ENCODE measurements around the gene C2orf76.
"Not testable (repeated sequence)": the region's sequence is repeated elsewhere in the genome, so short reads cannot be mapped to it uniquely, and the experiment has no call there.

The C2orf76 gene

GRCh38 chr2:119377294-119377992 lies 10.8 kb upstream of the C2orf76 start:
- no peak for DNase-seq

- DNase-seq, result no peak
Observed at GRCh38 chr2:119376810-119377209, 10.2 kb upstream of the C2orf76 start.

GRCh38 chr2:119376406-119376805 lies 9.8 kb upstream of the C2orf76 start:
- DNase-seq, result not testable (repeated sequence)

GRCh38 chr2:119373907-119374745 lies 7.5 kb upstream of the C2orf76 start:
- DNase-seq, result not testable (repeated sequence)

GRCh38 chr2:119372778-119373568 lies 6.3 kb upstream of the C2orf76 start:
- no peak for DNase-seq

GRCh38 chr2:119371111-119371510 lies 4.5 kb upstream of the C2orf76 start:
- DNase-seq, result no peak

GRCh38 chr2:119369845-119370244 lies 3.2 kb upstream of the C2orf76 start:
- DNase-seq, result no peak

GRCh38 chr2:119367472-119368099 lies 952 bp upstream of the C2orf76 start:
- no peak for DNase-seq

GRCh38 chr2:119366161-119366648 lies 429 bp downstream of the C2orf76 start:
- no peak for DNase-seq

GRCh38 chr2:119365436-119365835 lies 1.2 kb downstream of the C2orf76 start:
- DNase-seq, result no peak

GRCh38 chr2:119364798-119365197 lies 1.8 kb downstream of the C2orf76 start:
- DNase-seq, result no peak

GRCh38 chr2:119360423-119360966 lies 6.1 kb downstream of the C2orf76 start:
- DNase-seq, result no peak

GRCh38 chr2:119359774-119360173 lies 6.9 kb downstream of the C2orf76 start:
- no peak for DNase-seq

- no peak for DNase-seq
Observed at GRCh38 chr2:119354860-119355259, 11.8 kb downstream of the C2orf76 start.

- no peak for DNase-seq
Observed at GRCh38 chr2:119352357-119352756, 14.3 kb downstream of the C2orf76 start.

GRCh38 chr2:119350311-119350998 lies 16.2 kb downstream of the C2orf76 start:
- no peak for DNase-seq

GRCh38 chr2:119349289-119349688 lies 17.3 kb downstream of the C2orf76 start:
- DNase-seq, result no peak

GRCh38 chr2:119341684-119342083 lies 24.9 kb downstream of the C2orf76 start:
- no peak for DNase-seq

- DNase-seq, result no peak
Observed at GRCh38 chr2:119339562-119339923, 27.1 kb downstream of the C2orf76 start.

GRCh38 chr2:119338826-119339561 lies 27.6 kb downstream of the C2orf76 start:
- no peak for DNase-seq

GRCh38 chr2:119338272-119338671 lies 28.4 kb downstream of the C2orf76 start:
- no peak for DNase-seq
